ENCODE measurements around the gene POLR2E.

The POLR2E gene

DNA sequence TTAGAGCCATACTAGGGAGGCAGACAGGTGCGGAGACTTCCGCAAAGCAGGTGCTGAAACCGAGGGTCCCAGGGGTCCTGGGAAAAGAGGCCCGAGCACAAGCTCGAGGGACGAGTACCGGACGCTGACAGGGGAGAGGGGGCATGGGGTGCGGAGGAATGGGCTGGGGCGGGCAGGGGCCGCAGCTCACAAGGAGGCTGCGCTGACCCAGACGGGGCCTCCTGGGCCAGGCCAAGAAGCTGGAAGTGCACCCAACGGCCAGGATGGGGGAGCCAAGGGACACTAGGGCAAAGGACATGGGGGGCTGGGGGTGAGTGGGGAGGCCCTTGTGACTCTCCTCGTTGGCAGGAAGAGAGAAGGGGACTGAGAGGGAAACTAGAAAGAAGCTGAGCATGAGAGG lies 1.8 kb downstream of the POLR2E start:
- no peak for DNase-seq

DNA sequence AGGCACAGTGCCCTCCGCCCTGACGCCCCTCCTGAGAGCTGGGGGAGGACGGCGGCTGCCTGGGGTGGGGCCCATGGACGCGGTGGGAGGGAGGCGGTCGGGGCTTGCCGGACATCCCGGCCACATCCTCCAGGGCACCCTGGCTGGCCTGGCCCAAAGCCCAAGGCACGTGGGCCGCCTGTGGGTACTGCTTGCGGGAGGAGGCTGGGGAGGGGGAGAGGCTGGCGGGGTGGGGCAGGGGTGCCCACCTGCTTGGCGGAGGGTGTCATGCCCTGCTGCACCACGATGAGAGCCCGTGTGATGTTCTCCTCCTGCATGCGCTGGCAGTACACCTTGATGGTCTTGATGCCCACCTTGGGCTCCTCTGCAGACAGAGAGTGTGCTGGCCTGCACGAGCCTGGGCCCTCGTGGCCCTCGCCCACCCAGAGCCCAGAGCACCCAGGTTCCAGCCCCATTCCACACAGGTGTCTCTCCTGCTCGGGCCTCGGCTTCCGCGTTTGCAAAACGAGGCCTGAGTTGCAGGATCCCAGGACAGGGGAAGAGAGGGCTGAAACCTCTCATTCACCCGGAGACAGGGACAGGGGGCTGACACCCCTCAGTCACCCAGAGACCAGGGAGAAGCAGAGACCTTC lies 3.5 kb downstream of the POLR2E start:
- no peak for DNase-seq

DNA sequence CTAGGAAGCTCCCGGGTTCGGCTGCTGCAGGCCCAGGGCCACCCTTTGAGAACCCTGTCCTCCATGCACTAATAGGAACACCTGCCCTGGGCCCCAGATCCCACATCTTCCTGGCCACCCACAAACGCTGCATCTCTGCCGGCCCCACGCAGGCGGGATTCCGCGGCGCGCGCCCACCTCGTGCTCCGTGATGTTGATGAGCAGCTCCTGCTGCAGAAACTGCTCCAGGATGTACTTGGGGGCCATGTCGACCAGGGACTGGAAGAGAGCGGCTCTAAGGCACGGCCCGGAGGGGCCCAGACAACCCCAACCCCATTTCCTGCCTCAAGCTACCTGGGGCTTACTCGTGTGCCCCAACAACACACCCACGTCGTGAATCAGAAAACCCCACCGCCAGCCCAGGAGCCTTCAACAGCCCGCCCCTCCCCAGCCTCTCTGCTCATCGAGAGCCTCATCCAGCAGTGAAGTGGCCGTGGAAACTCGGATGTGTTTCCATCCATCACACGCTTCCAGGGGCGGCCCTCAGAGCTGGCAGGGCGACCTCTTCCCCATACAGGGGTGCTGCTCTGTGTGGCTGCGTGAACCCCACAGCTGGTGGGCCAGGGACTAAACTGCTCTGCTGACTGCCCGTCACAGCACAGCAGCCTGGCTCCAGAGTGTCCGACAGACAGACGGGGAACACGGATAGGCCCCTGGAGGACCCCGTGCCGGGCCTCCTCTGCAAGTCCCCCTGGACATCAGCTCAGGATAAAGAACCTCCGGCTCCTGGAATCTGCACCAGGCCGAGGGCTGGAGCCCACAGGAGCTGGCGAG lies 4.2 kb downstream of the POLR2E start:
- no peak for DNase-seq

DNA sequence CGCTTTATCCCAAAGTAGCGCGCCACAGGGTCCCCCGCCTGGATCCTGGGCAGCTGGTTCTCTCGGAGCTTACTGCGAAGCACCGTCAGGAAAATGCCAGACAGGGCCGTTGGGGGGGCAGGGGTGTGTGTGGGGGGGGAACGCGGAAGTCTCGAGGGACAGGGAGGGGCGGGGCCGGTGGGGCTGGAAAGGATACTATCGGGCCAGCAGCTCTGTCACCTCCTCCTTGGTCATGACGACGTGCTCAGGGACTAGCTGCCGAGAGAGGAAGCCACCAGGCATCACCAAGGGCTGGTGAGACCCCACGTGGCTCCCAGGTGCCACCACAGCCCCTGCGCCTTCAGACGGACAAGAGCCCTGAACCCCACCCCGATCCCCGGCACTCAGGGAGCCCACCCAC lies 5.3 kb downstream of the POLR2E start:
- DNase-seq = peak; percentile 45

DNA sequence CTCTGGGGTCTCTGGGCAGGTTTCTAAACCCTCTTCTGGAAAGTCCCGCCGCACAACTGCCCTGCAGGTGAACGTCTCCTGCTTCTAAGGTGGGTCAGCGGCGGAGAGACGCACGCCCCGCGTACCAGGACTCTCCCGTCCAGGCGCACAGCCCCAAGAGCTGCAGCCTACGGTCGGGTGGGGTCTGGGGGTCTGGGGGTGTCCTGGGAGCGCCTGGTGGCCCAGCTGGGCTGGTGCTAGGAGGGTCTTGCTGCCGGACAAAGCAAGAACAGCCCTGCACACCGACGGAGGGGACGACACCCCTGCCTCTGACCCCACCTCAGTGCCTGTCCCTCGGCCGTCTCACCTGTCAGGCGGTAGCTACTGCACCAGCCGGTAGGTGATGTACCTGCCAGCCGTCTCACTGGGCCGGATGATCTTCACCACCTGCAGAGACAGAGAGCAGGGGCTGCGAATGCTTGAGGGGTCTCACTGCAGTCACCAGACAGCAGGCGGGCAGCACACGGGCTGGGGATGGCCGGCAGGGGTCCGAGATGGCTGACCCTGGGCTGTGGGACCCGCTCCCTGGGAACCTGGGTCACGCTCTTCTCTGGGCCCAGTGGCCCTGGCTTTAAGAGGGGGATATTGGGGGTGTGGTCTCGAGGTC lies 5.9 kb downstream of the POLR2E start:
- DNase-seq = no peak

DNA sequence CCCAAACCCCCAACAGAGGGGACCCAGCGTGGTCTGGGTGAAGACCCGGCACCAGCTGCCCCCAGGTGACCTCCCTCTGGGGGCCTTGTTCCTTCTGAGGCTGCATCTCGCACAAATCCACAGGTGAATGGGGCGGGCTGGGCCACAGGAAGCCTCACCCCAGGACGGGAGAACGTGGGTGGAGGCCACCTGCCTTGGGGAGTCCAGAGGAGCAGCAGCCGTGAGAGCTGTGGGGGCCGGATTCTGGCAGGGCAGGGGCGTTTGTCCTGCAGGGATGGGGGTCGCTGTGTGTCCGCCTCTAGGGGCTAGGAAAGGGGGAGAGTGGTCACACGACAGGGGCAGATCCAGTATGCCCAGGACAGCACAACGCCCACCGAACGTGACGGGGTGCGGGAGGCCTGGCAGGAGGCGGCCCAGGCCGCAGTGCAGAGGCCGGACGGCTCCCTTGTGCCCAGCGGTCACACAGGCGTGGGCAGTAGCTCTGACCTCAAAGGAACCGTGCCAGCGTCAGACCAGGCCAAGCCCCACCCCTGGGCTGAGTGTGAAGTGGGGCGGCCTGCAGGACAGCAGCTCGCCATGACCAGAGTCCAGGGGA lies 6.7 kb downstream of the POLR2E start:
- no peak for DNase-seq

DNA sequence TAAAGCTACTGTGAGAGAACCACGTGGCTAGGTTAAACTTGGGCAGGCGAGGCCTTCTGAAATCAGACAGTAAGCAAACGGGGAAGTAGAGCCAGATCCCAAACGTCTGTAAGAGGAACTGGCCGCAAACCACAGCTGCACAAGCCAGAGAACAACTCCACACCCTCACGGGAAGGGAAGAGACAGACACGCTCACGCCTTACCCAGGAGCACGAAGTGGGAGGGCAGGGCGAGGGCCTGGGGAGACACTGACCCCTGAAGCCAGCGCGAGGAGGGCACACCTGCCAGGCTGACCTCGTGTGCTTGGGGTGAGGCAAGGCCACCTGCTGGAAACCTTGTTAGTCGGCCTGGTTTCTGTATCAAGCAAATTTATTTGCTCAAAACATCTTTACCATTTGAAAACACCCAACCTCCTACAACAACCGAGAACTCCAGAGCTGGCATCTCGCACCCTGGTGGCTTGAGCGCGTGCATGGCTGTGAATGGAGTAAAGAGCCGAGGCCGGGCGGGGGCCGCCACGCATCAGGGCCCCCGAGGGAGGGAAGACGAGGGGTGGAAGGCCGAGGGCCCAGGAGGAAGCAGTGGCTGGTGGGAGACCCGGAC lies 7.3 kb downstream of the POLR2E start:
- DNase-seq = peak; percentile 92

DNA sequence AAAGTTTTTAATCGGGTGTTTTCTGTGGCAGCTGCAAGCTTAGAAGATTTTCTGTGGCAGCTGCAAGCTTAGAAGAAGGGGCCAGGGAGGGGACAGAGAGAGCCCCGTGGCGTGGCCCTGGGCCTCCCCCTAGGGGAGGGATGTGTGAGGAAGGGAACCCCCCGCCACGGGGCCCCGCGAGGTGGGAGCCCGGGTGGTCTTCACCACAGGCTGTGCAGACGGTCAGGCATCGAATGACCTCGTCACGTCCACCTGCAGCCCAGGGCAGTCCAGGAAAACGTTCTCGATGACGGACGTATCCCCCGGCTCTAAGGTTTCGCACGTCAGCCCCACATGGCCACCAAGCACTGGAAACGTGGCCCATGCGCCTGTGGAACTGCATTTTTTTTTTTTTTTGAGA lies 8.6 kb downstream of the POLR2E start:
- no peak for DNase-seq

DNA sequence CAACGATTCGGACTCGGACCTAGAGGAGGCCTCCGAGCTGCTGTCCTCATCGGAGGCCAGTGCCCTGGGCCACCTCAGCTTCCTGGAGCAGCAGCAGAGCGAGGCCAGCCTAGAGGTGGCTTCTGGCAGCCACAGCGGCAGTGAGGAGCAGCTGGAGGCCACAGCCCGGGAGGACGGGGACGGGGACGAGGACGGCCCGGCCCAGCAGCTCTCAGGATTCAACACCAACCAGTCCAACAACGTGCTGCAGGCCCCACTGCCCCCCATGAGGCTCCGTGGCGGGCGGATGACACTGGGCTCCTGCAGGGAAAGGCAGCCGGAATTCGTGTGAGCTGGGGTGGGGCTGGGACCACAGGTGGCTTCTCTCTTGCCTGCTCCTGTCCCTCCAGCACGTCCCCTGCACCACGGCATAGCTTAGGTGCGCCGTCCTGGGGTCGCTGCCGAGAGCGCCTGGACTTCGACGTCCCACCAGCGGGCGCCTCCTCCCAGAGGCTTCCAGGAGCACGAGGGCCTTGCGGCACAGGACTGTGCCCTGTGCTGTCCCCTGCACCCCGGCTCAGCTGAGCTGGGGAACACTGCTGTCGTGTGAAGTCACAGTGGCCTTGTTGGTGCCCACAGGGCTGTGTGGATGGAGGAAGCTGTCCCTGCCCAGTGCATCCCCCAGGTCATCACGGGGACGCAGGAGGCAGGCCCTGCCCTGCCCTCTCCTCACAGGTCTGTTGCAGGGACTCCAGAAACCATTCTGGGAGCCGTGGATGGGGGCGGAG lies 9.3 kb downstream of the POLR2E start:
- no peak for DNase-seq

DNA sequence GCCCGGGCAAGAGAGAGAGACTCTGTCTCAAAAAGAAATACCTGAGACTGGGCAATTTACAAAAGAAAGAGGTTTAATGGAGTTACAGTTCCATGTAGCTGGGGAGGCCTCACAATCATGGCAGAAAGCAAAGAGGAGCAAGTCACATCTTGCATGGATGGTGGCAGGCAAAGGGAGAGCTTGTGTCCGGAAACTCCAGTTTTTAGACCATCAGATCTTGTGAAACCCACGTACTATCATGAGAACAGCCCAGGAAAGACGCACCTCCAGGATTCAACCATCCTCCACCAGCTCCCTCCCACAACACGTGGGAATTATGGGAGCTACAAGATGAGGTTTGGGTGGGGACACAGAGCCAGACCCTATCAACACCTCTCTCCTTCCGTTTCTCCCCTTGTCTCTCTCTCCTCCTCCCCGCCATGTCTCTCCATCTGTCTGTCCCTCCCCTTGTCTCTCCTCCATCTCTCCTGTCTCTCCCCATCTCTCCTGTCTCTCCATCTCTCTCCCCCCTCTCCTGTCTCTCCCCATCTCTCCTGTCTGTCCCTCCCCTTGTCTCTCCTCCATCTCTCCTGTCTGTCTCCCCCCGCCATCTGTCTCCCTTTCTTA lies 10.0 kb downstream of the POLR2E start:
- DNase-seq = no peak

DNA sequence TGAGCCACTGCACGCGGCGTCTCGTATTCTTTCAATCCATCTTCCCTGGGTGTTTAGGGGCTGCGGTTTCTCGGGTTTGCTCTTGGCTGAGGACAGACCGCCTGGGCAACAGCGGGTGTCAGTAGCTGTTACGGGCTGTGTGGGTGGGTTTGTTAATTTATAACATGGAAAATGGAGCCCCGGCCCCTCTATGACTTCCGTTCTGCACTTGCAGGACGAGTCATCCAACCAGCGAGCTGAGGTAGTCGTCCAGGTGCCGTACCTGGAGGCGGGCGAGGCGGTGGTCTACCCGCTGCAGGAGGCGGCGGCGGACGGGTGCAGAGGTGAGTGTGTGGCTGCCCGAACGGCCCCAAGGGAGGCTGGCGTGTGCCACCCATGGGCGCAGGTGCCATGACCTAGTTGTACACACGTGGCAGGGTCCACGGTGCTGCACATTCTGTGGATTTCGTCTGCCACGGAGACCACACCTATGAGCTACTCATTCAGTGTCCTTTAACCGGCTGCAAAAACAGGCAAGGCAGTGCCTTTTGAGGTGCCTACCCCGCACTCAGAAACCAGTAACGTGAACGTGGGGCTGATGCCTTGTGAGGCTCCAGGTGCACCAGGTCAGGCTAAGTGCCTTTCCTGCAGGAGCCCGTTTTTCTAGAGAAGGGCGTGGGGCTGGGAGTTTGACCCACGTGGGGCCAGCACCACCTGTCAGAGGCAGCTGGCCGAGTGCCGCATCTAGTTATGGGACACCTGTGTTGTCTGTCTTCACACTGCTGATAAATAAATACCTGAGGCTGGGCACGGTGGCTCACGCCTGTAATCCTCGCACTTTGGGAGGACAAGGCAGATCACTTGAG lies 10.9 kb downstream of the POLR2E start:
- DNase-seq = no peak

DNA sequence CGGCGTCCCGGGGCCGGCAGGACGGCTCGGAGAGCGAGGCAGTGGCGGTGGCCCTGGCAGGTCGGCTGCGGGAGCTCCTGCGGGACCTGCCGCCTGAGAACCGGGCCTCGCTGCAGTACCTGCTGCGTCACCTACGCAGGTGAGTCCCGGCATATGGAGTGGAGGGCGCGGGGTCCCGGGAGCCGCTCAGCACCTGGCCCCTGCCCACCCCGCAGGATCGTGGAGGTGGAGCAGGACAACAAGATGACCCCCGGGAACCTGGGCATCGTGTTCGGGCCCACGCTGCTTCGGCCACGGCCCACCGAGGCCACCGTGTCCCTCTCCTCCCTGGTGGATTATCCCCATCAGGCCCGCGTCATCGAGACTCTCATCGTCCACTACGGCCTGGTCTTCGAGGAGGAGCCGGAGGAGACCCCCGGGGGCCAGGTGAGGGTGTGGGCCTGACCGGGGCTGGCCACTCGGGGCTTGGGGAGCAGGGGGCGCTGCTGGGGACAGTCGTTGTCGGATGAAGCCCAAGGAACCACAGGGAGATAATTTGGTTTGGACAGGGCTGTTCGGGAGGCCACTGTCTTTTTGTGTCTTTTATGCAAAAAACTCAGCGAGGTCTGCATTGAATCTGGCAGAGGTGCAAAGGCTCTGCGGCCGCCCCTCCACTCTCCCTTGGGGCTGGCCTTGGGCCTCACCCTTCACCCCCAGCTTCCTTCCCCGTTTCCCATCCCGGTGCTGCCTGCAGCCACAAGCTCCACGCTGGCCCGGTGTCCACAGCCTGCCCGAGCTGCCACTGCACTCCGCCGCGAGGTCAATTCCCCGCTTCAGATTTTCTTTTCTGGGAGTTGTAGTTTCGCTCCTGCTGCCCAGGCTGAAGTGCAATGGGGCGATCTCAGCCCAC lies 12.0 kb downstream of the POLR2E start:
- no peak for DNase-seq

DNA sequence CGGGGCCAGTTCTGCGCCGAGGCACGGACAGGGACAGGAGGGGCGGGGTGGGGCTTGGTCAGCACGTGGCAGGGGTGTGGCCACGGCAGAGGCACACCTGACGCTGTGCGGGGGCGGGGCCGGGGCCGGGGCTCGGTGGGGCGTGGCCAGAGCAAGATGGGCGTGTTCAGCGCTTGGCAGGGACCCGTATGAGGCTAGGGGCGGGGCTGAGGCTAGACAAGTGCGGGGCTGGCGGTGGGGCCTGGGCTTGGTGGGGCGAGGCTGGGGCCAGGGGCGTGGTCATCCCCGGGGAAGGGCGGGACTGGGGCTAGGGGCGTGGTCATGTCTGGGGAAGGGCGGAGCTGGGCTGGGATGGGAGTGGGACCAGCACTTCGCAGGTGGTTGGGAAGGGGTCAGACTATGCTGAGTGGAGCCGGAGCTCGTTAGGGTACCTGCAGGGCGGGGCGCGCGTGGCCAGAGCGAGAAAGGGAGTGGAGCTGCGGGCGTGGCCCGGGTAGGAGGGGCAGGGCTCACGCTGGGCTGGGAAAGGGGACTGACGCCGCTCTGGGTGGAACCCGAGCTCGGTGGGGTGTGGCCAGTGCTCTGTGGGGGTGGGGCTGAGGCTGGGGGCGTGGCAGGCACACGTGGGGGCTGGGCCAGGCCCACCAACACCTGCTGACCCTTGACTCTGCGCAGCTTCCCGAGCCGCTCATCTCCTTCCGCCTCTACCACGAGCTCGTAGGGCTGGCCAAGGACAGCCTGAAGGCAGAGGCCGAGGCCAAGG lies 12.8 kb downstream of the POLR2E start:
- DNase-seq = peak; percentile 90

DNA sequence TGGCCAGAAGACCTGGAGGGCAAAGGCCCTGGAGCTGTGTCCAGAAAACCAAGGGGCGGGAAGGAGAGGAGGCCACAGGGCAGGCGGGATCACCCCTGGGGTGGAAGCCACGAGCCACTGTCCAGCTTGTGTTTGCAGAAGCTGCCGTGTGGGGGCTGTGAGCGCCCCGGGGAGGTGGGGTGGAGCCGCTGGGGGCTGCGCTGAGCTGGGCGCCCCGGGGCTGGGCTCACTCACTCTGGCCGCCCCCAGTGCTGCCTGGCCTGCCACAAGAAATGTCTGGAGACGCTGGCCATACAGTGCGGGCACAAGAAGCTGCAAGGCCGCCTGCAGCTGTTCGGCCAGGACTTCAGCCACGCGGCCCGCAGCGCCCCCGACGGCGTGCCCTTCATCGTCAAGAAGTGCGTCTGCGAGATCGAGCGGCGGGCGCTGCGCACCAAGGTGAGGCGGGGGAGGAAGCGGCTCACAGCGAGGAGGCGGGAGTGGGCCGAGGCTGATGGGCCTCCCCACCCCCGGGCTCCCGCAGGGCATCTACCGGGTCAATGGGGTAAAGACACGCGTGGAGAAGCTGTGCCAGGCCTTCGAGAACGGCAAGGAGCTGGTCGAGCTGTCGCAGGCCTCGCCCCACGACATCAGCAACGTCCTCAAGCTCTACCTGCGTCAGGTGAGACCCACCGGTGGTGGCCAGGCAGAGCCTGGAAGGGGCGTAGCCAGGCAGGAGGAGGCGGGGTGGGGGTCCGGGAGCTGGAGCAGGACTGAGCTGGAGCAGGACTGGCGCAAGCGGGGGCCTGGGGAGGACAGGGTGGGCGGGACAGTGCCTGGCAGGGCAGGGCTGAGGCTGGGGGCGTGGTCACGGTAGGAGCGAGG lies 13.6 kb downstream of the POLR2E start:
- no peak for DNase-seq

DNA sequence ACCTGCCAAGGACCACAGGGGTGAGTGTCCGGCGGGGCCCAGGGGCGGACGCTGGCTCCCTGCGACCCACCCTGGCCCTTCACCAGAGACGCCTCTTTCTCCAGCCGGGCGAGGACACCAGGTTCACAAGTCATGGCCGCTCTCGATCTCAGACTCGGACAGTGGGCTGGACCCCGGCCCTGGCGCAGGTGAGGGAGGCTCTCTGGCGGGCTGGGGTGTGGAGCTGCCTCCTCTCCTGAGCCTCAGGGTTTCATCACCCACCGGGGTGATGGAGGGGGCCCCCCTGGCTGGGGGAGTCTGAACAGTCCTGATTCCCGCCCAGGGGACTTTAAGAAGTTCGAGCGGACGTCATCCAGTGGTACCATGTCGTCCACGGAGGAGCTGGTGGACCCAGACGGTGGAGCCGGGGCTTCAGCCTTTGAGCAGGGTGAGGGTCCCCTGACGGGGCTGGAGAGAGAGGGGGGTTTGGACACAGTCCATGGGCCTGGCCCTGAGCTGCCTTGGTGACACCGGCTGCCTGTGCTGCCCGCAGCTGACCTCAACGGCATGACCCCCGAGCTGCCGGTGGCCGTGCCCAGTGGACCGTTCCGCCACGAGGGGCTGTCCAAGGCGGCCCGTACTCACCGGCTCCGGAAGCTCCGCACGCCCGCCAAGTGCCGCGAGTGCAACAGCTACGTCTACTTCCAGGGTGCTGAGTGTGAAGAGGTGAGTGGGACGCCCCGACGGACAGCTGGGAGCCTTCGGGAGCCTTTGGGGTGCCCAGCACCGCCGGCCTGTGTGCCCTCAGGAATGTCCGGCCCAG lies 14.6 kb downstream of the POLR2E start:
- DNase-seq = no peak

DNA sequence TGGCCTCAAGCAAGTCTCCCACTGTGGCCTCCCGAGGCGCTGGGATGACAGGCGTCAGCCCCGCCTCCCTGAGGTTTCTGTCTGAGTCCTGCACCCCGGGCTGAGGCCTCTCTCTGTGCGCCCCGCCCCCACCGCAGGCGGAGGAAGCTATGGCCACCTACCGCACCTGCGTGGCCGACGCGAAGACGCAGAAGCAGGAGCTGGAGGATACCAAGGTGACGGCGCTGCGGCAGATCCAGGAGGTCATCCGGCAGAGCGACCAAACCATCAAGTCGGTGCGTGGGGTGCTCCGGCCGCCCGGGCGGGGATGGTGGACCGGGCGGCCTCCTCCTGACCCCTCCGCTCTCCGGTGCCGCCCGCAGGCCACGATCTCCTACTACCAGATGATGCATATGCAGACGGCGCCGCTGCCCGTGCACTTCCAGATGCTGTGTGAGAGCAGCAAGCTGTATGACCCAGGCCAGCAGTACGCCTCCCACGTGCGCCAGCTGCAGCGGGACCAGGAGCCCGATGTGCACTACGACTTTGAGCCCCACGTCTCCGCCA lies 15.5 kb downstream of the POLR2E start:
- DNase-seq = no peak

DNA sequence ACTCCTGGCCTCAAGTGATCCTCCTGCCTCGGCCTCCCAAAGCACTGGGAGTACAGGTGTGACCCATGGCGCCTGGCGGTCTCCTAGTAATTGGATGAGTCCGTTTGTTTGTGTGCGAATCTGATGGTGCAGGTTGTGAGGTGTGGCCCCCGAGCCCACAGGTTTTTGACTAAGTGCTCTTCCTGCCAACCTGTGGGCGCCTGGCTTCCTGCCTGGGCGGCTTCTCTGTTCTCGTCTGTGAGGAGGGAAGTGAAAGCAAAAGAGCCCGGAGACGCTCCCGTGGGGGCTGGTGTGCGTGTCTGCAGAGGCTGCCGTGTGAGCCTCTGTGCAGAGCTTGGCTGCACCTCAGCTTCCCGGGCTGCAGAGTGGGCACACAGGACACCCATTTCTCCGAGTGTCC lies 18.2 kb downstream of the POLR2E start:
- DNase-seq = peak; percentile 72
